Measurements from ENCODE around the gene RSRP1.
A peak's percentile ranks its signal among the peaks of the same experiment; 100 is the strongest.
"Not testable (repeated sequence)": the region's sequence is repeated elsewhere in the genome, so short reads cannot be mapped to it uniquely, and the experiment has no call there.

Gene RSRP1

DNA sequence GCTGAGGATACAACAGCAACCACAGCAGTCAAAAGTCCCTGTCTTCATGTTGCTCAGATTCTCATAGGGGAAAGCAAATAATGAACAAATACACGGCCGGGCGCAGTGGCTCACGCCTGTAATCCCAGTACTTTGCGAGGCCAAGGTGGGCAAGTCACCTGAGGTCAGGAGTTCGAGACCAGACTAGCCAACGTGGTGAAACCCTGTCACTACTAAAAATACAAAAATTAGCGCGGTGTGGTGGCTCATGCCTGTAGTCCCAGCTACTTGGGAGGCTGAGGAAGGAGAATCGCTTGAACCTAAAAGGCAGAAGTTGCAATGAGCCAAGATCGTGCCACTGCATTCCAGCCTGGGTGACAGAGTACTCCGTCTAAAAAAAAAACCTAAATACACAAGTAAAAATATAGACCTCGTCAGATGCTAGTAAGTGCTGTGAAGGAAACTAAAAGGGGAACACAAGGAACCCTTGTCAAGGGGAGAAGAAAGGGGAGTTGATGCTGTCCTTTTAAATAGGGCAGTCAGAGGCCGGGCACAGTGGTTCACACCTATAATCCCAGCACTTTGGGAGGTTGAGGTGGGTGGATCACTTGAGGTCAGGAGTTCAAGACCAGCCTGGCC, 21.0 kb upstream of the RSRP1 start:
- DNase-seq (ENCODE audit: low spot score in 2 of 2); H3K27me3 Mint-ChIP-seq; ATAC-seq (ENCODE audit: low read depth); H3K36me3 Mint-ChIP-seq; H3K9me3 Mint-ChIP-seq; H3K4me1 Mint-ChIP-seq: not testable (repeated sequence)
- H3K4me3 Mint-ChIP-seq = peak overlapping the region; percentile 86
- peak overlapping the region; percentile 95 for H3K27ac Mint-ChIP-seq

DNA sequence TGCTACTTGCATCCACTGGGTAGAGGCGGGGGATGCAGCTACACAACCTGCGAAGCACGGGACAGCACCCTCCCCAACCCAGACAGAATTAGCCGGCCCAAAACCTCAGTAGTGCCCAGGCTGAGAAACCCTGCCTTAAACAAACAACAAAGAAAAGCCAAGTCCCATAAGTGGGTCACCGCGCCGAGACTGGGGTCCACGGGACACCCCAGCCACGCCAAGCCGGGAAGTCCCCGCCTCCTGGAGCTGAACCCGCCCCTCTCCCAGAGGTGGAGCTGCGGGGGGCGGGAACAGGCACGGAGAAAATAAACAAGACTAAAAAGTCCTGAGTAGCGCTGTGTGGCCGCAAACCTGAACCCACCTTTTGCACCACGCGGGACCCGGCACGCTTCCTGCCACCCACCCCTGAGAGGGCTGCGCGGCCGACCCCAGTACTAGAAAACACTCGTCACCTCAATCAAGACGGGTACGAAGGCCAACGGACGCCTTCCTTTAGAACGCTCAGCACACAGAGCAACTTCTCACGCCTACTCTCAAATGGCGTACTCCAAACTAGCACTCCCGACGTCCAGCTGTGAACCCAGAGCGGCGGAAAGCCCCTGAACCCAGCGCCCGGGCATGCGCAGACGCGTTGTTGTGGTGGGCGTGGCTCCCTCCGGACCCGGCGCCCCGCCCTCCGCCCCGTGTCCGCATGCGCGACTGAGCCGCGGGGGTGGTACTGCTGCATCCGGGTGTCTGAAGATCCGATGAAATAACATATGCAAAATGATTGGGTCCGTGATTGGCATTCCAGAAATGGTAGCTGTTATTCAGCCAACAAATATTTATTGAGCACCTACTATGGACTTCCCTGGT, 20.3 kb upstream of the RSRP1 start:
- peak; percentile 73 to 95 for DNase-seq (ENCODE audit: low spot score in 2 of 2)
- not testable (repeated sequence) for H3K27me3 Mint-ChIP-seq, H3K4me1 Mint-ChIP-seq, H3K9me3 Mint-ChIP-seq, H3K36me3 Mint-ChIP-seq
- Mint-ChIP-seq H3K4me3 (peak overlapping the region; percentile 86), H3K27ac (peak overlapping the region; percentile 95)
- ATAC-seq (ENCODE audit: low read depth) = peak; percentile 82

DNA sequence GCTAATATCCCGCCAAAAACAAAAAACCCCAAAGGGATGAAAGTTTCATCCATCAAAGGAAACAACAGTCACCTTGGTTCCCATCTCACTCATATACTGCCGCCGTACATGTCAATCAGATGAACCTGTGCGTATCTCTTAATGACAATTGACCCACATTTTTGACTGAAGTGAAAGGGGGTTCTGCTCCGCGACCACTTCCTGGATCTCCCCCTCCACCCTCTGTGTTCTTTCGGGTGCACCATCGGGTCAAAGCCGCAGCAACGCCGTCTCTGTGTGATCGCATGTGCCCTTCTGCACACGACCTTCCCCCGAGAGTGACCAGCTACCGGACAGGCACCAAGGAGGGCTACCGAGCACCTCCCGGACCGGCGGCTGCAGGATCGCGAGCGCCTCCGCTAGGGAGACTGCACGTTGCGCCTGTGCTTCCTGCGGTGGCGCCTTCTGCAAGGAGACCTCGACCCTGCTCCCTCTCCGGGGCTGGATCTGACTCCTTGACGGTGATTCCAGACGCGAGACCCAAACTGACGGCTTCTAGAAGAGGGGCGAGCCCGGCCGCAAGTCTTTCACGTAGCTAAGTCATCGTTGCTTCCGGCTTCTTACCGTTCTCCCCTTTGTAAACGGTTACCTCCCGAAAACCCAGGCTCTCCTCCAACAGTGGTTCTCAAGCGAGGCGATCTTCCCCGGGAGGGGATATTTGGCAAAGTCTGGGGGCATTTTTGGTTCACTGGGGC, 19.5 kb upstream of the RSRP1 start:
- H3K4me1 Mint-ChIP-seq; H3K9me3 Mint-ChIP-seq; H3K27me3 Mint-ChIP-seq; DNase-seq (ENCODE audit: low spot score in 2 of 2); H3K36me3 Mint-ChIP-seq: not testable (repeated sequence)
- Mint-ChIP-seq H3K27ac (peak overlapping the region; percentile 79), H3K4me3 (peak overlapping the region; percentile 91)
- peak; percentile 7 for ATAC-seq (ENCODE audit: low read depth)

DNA sequence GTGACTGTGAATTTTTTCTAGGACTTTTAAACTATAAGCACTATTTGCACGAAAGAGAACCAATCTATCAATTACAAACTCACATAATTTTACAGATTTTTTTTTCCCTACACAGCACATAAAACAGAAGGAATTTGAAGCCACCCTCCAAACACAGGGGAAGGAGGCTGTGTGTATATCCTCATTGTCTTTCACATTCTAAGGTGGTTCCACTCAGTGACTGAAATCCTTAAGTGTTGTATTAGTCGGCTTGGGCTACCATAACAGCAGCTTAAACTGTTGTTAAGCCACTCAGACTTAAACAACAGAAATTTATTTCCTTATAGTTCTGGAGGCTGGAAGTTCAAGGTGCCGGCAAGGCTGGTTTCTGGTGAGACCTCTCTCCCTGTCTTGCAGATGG, 13.1 kb upstream of the RSRP1 start:
- not testable (repeated sequence) for H3K4me3 Mint-ChIP-seq; H3K9me3 Mint-ChIP-seq; H3K27ac Mint-ChIP-seq; H3K4me1 Mint-ChIP-seq; H3K36me3 Mint-ChIP-seq; H3K27me3 Mint-ChIP-seq; DNase-seq (ENCODE audit: low spot score in 2 of 2); ATAC-seq (ENCODE audit: low read depth)

DNA sequence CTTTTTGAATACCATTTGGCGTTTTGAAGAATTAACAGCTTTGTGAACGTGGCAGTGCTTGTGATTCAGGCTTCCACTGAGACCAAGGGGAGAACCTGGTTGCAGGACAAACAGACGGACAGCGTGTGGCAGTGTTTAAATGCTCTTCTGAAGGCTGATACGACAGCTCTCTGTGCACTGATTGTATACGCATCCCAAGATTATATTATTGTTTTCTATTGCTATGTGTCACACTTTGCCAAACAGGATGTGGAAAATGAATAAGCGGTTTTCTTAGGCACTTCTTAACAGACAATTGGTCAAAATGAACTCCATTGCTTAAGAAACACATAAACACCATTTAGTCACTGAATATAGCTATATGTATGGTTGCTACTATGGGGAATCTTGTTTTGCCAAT, 12.6 kb upstream of the RSRP1 start:
- H3K27ac Mint-ChIP-seq, H3K9me3 Mint-ChIP-seq: not testable (repeated sequence)

DNA sequence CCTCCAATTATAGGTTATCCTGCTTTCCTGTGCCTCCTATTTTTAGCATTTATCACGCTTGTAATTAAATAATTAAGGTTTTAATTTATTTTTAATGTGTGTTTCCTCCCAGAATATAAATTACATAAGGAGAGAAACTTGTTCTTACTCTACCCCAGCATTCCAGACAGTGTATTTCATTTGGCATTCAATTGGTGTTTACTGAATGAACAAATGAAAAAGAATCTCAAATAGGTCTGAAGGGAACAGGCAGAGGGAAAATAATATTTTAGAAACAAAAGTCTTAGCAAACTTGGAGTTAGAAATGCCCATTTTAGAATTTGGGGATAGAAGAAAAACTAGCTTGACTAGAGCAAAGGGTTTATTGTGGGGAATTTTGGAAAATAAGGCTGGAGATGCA, 9.9 kb upstream of the RSRP1 start:
- ATAC-seq (ENCODE audit: low read depth) (no peak), DNase-seq (ENCODE audit: low spot score in 2 of 2) (no peak)
- H3K27ac Mint-ChIP-seq = no peak overlapping the region
- no peak overlapping the region for H3K4me3 Mint-ChIP-seq
- H3K36me3 Mint-ChIP-seq = peaks cover 1% of the 10 kb centered on the region
- H3K9me3 Mint-ChIP-seq = no peaks in the 10 kb centered on the region
- H3K4me1 Mint-ChIP-seq = peaks cover 6% of the 10 kb centered on the region
- H3K27me3 Mint-ChIP-seq = no peaks in the 10 kb centered on the region

More for the DNA sequence above, 12.6 kb upstream of the RSRP1 start:
- H3K27me3 Mint-ChIP-seq; H3K36me3 Mint-ChIP-seq; DNase-seq (ENCODE audit: low spot score in 2 of 2); ATAC-seq (ENCODE audit: low read depth); H3K4me1 Mint-ChIP-seq; H3K4me3 Mint-ChIP-seq: not testable (repeated sequence)

DNA sequence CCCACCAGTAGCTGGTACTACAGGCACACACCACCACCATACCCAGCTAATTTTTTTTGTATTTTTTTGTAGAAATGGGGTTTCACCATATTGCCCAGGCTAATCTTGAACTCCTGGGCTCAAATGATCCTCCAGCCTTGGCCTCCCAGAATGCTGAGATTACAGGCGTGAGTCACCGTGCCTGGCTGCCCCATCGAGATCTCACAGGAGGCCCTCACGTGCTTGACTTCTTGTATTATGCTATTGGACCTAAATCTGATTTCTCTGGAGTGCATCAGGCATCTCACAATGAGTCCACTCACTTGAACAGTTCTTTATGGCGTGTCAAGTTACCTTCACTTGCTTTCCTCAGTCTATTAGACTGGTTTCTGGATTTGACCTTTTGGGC, 9.3 kb upstream of the RSRP1 start:
- Mint-ChIP-seq H3K27ac (no peak overlapping the region), H3K36me3 (no peaks in the 10 kb centered on the region), H3K9me3 (no peaks in the 10 kb centered on the region), H3K27me3 (no peaks in the 10 kb centered on the region), H3K4me3 (no peak overlapping the region), H3K4me1 (peaks cover 6% of the 10 kb centered on the region)
- DNase-seq (ENCODE audit: low spot score in 2 of 2) (no peak), ATAC-seq (ENCODE audit: low read depth) (no peak)

DNA sequence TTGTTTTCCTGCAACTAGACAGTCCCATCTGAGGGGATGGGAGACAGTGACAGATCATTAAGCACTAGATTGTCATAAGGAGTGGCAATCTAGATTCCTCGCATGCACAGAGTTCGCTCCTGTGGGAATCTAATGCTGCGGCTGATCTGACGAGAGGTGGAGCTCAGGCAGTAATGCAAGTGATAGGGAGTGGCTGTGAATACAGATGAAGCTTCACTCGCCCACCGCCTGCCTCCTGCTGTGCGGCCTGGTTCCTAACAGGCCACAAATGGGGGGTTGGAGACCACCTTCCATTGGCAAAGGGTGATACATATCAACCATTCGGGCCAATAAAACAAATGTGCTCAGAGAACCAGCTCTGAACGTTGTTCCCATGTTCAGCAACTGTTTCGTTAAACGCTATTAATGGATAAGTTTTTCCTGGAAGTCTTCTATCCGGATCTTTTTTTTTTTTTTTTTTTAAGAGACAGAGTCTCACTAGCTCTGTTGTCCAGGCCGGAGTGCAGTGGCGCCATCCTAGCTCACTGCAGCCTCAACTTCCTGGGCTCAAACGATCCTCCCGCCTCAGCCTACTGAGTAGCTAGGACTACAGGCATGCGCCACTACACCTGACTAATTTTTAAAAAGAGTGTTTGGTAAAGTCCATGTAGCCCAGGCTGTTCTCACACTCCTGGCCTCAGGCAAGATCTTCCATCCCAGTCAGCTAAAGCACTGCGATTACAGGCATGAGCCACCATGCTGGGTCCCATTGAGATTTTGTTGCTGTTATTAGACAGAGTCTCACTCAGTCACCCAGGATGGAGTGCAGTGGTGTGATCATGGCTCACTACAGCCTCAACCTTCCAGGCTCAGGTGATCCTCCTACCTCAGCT, 8.7 kb upstream of the RSRP1 start:
- H3K27me3 Mint-ChIP-seq = no peaks in the 10 kb centered on the region

DNA sequence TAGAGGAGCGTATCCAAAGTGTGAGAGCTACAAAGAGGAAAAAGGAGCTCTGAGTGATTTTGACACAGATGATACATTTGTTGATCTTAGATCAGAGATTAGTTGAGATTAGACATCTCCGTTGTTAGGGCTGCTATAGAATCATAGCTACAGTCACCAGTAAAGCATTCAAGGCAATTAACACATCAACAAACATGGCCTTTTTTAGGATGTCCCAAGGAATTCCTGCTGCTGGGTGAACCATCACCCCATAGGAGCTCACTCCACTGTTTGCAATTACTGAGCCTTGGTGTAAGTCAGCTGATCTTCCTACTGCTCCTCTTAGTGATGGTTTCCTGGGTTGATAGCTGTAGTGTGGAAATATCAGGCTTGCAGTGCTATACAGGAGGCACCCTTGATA, 6.7 kb upstream of the RSRP1 start:
- ATAC-seq (ENCODE audit: low read depth) = no peak
- no peaks in the 10 kb centered on the region for H3K36me3 Mint-ChIP-seq
- no peaks in the 10 kb centered on the region for H3K9me3 Mint-ChIP-seq
- no peak overlapping the region for H3K4me3 Mint-ChIP-seq
- DNase-seq (ENCODE audit: low spot score in 2 of 2) = no peak
- no peak overlapping the region for H3K27ac Mint-ChIP-seq
- no peaks in the 10 kb centered on the region for H3K27me3 Mint-ChIP-seq
- peaks cover 6% of the 10 kb centered on the region for H3K4me1 Mint-ChIP-seq

More for the DNA sequence above, 8.7 kb upstream of the RSRP1 start:
- no peak overlapping the region for H3K4me3 Mint-ChIP-seq
- H3K27ac Mint-ChIP-seq = no peak overlapping the region
- H3K36me3 Mint-ChIP-seq = no peaks in the 10 kb centered on the region
- ATAC-seq (ENCODE audit: low read depth) = no peak
- peaks cover 6% of the 10 kb centered on the region for H3K4me1 Mint-ChIP-seq
- no peaks in the 10 kb centered on the region for H3K9me3 Mint-ChIP-seq
- no peak for DNase-seq (ENCODE audit: low spot score in 2 of 2)

DNA sequence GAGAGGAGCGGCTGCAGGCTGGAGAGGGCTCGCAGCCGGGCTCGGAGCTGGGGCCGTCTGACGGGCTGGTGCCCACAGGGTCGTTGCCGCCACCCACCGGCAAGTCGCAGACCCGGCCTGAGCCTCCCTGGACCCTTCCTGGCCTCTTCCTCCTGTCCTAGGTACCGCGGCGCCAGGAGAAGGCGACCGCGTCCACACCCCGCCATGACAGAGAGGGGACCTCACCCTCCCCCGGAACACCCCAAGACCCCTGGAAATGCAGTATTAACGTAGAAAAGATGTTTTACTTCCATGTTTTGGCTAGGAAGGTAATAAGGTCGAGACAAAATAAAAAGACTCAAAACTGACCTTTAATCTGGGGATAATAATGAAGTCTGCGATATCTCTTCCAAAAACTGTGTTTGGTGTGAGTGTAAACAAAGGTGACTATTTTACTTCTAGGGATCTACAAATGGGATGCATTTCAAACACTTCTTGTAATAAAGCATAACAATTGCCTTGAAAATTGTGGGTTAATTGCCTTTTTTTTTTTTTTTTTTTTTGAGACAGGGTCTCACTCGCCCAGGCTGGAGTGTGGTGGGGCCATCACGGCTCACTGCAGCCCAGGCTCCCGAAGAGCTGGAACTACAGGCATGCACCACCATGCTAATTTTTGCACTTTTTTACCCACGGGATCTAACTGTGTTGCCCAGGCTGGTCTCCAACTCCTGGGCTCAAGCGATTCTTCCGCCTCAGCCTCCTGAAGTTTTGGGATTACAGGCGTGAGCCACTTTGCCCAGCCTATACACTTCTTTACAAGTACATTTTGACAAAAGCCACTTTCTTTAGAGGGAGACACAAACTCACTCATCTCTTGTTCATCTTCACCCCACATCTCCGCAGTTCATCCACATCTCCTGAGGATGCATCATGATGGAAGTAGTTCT, 838 bp upstream of the RSRP1 start:
- H3K4me3 Mint-ChIP-seq = peak overlapping the region; percentile 97

DNA sequence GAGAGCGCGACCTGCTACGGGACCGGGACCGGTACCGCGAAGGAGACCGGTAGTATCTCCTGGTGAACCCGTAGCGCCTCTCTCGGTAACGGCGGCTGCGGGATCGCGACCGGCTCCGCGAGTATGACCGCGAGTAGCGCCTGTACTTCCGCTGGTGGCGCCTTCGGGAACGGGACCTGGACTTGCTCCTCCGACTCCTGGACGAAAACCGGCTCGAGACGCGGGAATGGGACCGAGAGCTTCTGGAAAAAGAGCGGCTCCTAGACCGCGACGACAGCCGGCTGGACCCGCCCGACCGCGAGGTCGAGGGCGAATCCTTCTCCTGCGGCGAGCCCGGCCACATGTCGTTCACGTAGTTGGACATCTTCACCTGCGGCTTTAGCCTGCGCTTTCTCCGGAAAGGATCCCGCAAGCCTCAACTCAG, 642 bp downstream of the RSRP1 start:
- no peak for ATAC-seq (ENCODE audit: low read depth)
- DNase-seq (ENCODE audit: low spot score in 2 of 2) = peak; percentile 25 to 39
- Mint-ChIP-seq H3K4me3 (peak overlapping the region; percentile 97), H3K36me3 (peaks cover 16% of the 10 kb centered on the region), H3K9me3 (no peaks in the 10 kb centered on the region), H3K4me1 (peaks cover 16% of the 10 kb centered on the region), H3K27ac (peak overlapping the region; percentile 100), H3K27me3 (no peaks in the 10 kb centered on the region)

More for the DNA sequence above, 838 bp upstream of the RSRP1 start:
- ATAC-seq (ENCODE audit: low read depth) = peak; percentile 34
- peaks cover 16% of the 10 kb centered on the region for H3K4me1 Mint-ChIP-seq
- H3K36me3 Mint-ChIP-seq = peaks cover 13% of the 10 kb centered on the region
- no peak for DNase-seq (ENCODE audit: low spot score in 2 of 2)
- no peaks in the 10 kb centered on the region for H3K27me3 Mint-ChIP-seq
- H3K9me3 Mint-ChIP-seq = no peaks in the 10 kb centered on the region
- H3K27ac Mint-ChIP-seq = peak overlapping the region; percentile 100

DNA sequence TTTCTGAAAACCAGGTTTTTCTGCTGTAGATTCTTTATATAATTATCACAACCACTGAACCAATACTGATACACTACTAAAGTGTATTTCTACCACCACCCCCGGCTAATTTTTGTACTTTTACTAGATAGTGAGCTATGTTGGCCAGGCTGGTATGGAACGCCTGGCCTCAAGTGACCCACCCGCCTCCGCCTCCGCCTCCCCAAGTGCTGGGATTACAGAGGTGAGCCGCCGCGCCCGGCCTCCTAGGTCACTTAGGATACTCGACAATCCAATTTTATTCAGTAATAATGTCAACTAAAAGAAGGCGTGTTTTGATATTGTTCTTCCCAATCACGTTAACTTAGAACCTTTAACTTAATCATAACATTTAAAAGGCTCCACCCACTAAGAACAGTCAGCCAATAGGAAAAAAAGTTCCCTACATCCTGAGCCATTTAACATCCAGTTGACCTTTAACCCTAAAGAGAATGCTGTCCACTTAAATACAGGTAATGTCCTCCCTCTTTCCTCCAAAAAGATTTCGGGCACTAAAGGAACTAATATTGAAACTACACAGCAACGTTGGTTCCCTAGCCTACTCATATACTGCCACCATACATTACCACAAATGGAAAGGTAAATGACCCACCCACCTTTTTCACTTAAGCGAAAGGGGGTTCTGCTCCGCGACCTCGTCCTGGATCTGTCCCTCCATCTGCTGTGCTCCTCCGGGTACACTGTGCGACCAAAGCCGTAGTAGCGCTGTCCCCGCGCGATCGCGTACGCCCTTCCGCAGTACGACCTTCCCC, 1.2 kb downstream of the RSRP1 start:
- no peaks in the 10 kb centered on the region for H3K27me3 Mint-ChIP-seq
- H3K9me3 Mint-ChIP-seq = no peaks in the 10 kb centered on the region
- H3K27ac Mint-ChIP-seq = peak overlapping the region; percentile 100
- peaks cover 16% of the 10 kb centered on the region for H3K4me1 Mint-ChIP-seq
- H3K4me3 Mint-ChIP-seq = peak overlapping the region; percentile 97
- ATAC-seq (ENCODE audit: low read depth) (no peak), DNase-seq (ENCODE audit: low spot score in 2 of 2) (no peak)
- H3K36me3 Mint-ChIP-seq = peaks cover 16% of the 10 kb centered on the region
